ENCODE results near the gene IGSF3.

- no peak for TF ChIP-seq HCFC1 (IDR thresholded peaks at IDR 0.05; ENCODE audit: low read length)
- no peak for TF ChIP-seq CBFB (IDR thresholded peaks at IDR 0.05; ENCODE audit: low read depth)
- no peak for TF ChIP-seq CHD4 (IDR thresholded peaks at IDR 0.05)
- TF ChIP-seq POU2F2 (IDR thresholded peaks at IDR 0.05; ENCODE audit: borderline replicate concordance, low read depth, low read length), result no peak
- TF ChIP-seq ZBED1 (IDR thresholded peaks at IDR 0.05; ENCODE audit: borderline replicate concordance), result no peak
- TF ChIP-seq CTCF (IDR thresholded peaks at IDR 0.05 in 2 of 3, conservative IDR thresholded peaks at IDR 0.05 in 1 of 3; ENCODE audit: control insufficient read depth in 2 of 3, extremely low read depth in 1 of 3, insufficient read depth in 1 of 3, low read depth in 3 of 3, low read length in 3 of 3), result no peak
- TF ChIP-seq POLR2A (IDR thresholded peaks at IDR 0.05; ENCODE audit: low read depth, low read length), result no peak
- no peak for TF ChIP-seq POLR2AphosphoS5 (IDR thresholded peaks at IDR 0.05; ENCODE audit: low read length)
- TF ChIP-seq ZBTB33 (IDR thresholded peaks at IDR 0.05), result no peak
- no peak for TF ChIP-seq TCF12 (IDR thresholded peaks at IDR 0.05; ENCODE audit: low read depth, low read length)
- no peak for TF ChIP-seq ASH2L (IDR thresholded peaks at IDR 0.05; ENCODE audit: borderline replicate concordance, low read depth)
- TF ChIP-seq CBX5 (IDR thresholded peaks at IDR 0.05; ENCODE audit: low read depth), result no peak
- TF ChIP-seq KAT2A (conservative IDR thresholded peaks at IDR 0.05; ENCODE audit: control insufficient read depth, low read depth, low read length), result no peak
- no peak for TF ChIP-seq USF2 (IDR thresholded peaks at IDR 0.05; ENCODE audit: borderline replicate concordance, low read depth, low read length)
Observed at GRCh38 chr1:116690396-116690848, 22.9 kb upstream of the IGSF3 start.
